ENCODE measurements around the gene ADH6.

ADH6 gene

DNA sequence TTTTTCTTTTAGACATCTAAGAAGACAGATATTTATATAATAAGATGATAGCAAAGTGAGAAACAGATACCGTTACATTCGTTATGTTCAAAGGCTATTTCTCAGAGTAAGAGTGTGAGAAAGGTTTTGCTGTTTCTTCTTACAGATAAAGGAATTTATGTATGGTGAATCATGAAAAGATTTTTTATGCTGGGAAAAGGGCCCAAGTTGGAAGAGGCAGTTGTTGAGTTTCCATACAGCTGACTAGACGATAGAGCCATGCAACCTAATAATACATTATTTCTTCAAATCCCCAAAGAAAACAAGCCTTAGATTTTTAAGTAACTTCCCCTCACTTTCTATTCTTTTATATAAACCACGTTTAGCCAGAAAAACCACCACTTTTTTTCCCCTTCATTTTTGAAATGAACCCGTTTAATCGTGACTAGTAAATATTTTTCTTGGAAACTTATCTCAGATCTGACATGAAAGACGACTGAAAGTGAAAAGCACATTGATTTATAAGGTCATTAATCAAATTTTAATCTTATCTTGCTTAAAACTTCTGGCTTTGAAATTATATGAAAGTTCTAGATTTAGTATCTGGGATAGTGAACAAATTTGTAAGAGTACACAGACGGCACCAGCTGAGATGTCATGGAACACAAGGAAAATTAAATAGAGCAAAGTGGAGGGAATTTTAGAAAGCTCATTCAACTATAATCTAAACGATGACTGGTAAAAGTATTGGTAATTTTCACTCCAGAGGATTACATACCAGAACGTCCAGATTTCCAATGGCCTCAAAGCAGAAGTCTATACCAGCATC lies 10.9 kb downstream of the ADH6 start:
- H2AFZ ChIP-seq (ENCODE audit: low read length), result no peak overlapping the region
- no peaks in the 10 kb centered on the region for H3K27me3 ChIP-seq (replicated peaks; ENCODE audit: insufficient read depth, low read length)
- H3K9ac ChIP-seq (ENCODE audit: low read length), result no peak overlapping the region
- no peaks in the 10 kb centered on the region for H4K20me1 ChIP-seq (ENCODE audit: insufficient read depth, low read length)
- no peaks in the 10 kb centered on the region for H3K36me3 ChIP-seq (replicated peaks; ENCODE audit: insufficient read depth, low read length)
- H3K4me1 ChIP-seq (ENCODE audit: low read length), result no peaks in the 10 kb centered on the region
- no peaks in the 10 kb centered on the region for H3F3A ChIP-seq (ENCODE audit: insufficient read depth, low read length)
- no peak overlapping the region for H3K4me2 ChIP-seq (ENCODE audit: low read depth, low read length)
- no peak for DNase-seq
- H3K9me2 ChIP-seq (replicated peaks; ENCODE audit: insufficient read depth, low read length), result no peaks in the 10 kb centered on the region
- no peak overlapping the region for H3K27ac ChIP-seq (ENCODE audit: low read length)
- no peak overlapping the region for H3K4me3 ChIP-seq (ENCODE audit: low read length)
- TF ChIP-seq EZH2 (optimal IDR thresholded peaks at IDR 0.05; ENCODE audit: low read depth, low read length), result no peak
- no peaks in the 10 kb centered on the region for H3K9me3 ChIP-seq (replicated peaks; ENCODE audit: insufficient read depth, low read length)
- H3K79me2 ChIP-seq (ENCODE audit: low read length), result no peaks in the 10 kb centered on the region

DNA sequence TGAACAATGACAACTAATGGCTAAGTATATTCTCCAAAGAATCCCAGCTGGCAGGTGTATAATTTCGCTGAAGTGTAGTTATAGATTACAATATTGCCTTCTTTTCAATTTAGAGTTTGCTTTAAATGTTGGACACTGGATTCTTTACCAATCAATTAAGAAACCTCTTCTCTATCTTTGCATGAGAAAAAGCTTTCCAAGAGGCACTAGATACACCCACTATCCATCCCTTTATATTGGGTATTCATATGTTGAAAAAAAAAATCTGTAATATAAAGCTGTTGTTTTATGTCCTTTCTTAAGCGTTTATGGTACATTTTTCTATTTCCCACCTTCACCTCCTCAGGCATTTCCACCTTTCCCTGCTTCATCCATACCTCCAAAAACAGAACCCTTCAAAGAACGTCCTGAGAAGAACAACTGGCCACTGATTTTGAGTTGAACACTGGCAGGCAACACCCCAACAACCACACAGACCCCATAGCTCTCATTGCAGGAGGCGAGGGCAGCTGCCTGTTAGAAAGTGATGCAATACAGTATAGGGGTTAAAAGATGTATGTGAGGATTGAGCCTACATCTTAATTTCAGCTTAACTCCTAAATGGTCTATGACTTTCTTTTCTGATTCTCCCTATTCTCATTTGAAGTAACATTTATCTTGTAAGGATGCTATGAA lies 11.8 kb downstream of the ADH6 start:
- H3F3A ChIP-seq (ENCODE audit: insufficient read depth, low read length), result no peaks in the 10 kb centered on the region
- no peaks in the 10 kb centered on the region for H3K36me3 ChIP-seq (replicated peaks; ENCODE audit: insufficient read depth, low read length)
- no peaks in the 10 kb centered on the region for H3K9me2 ChIP-seq (replicated peaks; ENCODE audit: insufficient read depth, low read length)
- no peak for DNase-seq
- H3K27ac ChIP-seq (ENCODE audit: low read length), result no peak overlapping the region
- no peaks in the 10 kb centered on the region for H4K20me1 ChIP-seq (ENCODE audit: insufficient read depth, low read length)
- H3K79me2 ChIP-seq (ENCODE audit: low read length), result no peaks in the 10 kb centered on the region
- H2AFZ ChIP-seq (ENCODE audit: low read length), result no peak overlapping the region
- no peaks in the 10 kb centered on the region for H3K27me3 ChIP-seq (replicated peaks; ENCODE audit: insufficient read depth, low read length)
- TF ChIP-seq EZH2 (optimal IDR thresholded peaks at IDR 0.05; ENCODE audit: low read depth, low read length) (no peak), EZH2phosphoT487 (IDR thresholded peaks at IDR 0.05; ENCODE audit: low read length) (no peak)
- TF ChIP-seq, protein P1, sequence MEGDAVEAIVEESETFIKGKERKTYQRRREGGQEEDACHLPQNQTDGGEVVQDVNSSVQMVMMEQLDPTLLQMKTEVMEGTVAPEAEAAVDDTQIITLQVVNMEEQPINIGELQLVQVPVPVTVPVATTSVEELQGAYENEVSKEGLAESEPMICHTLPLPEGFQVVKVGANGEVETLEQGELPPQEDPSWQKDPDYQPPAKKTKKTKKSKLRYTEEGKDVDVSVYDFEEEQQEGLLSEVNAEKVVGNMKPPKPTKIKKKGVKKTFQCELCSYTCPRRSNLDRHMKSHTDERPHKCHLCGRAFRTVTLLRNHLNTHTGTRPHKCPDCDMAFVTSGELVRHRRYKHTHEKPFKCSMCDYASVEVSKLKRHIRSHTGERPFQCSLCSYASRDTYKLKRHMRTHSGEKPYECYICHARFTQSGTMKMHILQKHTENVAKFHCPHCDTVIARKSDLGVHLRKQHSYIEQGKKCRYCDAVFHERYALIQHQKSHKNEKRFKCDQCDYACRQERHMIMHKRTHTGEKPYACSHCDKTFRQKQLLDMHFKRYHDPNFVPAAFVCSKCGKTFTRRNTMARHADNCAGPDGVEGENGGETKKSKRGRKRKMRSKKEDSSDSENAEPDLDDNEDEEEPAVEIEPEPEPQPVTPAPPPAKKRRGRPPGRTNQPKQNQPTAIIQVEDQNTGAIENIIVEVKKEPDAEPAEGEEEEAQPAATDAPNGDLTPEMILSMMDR (IDR thresholded peaks at IDR 0.05; ENCODE audit: low read length), result no peak
- no peak overlapping the region for H3K4me2 ChIP-seq (ENCODE audit: low read depth, low read length)
- H3K9me3 ChIP-seq (replicated peaks; ENCODE audit: insufficient read depth, low read length), result no peaks in the 10 kb centered on the region
- no peak overlapping the region for H3K4me3 ChIP-seq (ENCODE audit: low read length)
- no peaks in the 10 kb centered on the region for H3K4me1 ChIP-seq (ENCODE audit: low read length)
- H3K9ac ChIP-seq (ENCODE audit: low read length), result no peak overlapping the region

DNA sequence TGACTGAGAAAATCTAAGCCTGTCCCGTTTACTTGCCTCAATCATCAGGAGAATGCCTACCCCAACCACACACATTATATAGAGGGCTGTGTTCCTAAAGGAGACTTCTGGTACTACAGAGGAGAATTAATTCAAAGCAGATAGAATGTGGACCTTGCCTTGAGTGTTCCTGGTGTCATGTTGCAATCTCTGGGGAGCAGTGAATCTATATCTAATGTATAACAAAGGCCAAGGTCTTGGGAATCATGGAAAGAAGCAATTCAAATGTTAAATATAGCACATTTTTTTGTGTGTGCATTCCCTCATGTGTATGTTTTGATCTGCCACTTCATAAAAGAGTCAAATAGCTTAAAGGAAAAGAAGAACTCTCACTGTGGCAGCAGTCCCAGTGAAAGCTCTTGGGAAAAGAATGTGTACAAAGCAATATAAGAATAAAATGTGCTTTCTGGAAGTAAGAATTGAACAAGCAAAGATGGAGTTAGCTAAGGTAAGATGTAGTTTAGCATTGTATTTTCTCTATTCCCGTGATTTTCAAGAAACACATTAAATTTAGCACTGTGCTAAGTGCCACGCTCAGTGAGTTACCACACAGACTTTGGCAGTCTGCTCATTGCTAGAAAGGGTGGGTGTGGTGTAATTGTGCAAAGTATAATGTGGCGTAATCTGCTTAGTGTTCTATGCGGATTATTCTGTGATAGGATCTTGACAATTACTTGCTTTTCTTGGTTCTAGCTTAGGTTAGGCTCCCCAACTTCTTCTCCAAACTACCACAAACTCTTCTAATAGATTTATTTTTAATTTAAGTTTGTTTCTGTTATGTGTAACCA lies 13.7 kb downstream of the ADH6 start:
- H3K4me3 ChIP-seq (ENCODE audit: low read length), result no peak overlapping the region
- no peak overlapping the region for H3K27ac ChIP-seq (ENCODE audit: low read length)
- no peak overlapping the region for H3K9ac ChIP-seq (ENCODE audit: low read length)
- H3K79me2 ChIP-seq (ENCODE audit: low read length), result no peaks in the 10 kb centered on the region
- H3K9me2 ChIP-seq (replicated peaks; ENCODE audit: insufficient read depth, low read length), result no peaks in the 10 kb centered on the region
- TF ChIP-seq, protein P1 (IDR thresholded peaks at IDR 0.05; ENCODE audit: low read length), result no peak
- TF ChIP-seq EZH2phosphoT487 (IDR thresholded peaks at IDR 0.05; ENCODE audit: low read length) (no peak), EZH2 (optimal IDR thresholded peaks at IDR 0.05; ENCODE audit: low read depth, low read length) (no peak)
- H3K27me3 ChIP-seq (replicated peaks; ENCODE audit: insufficient read depth, low read length), result no peaks in the 10 kb centered on the region
- no peaks in the 10 kb centered on the region for H3K4me1 ChIP-seq (ENCODE audit: low read length)
- H3F3A ChIP-seq (ENCODE audit: insufficient read depth, low read length), result no peaks in the 10 kb centered on the region
- no peak for DNase-seq
- H3K4me2 ChIP-seq (ENCODE audit: low read depth, low read length), result no peak overlapping the region
- no peaks in the 10 kb centered on the region for H4K20me1 ChIP-seq (ENCODE audit: insufficient read depth, low read length)
- H3K9me3 ChIP-seq (replicated peaks; ENCODE audit: insufficient read depth, low read length), result no peaks in the 10 kb centered on the region
- H2AFZ ChIP-seq (ENCODE audit: low read length), result no peak overlapping the region
- H3K36me3 ChIP-seq (replicated peaks; ENCODE audit: insufficient read depth, low read length), result no peaks in the 10 kb centered on the region
